ENCODE measurements around the gene AEBP2. TPM values are rescaled to one million over a fixed set of nuclear protein-coding genes. Genes with fewer than 3 reads are reported as not detected.

The AEBP2 gene
- total RNA-seq, 2 donors from 2014 or later: 28.3 to 79.6 TPM

DNA sequence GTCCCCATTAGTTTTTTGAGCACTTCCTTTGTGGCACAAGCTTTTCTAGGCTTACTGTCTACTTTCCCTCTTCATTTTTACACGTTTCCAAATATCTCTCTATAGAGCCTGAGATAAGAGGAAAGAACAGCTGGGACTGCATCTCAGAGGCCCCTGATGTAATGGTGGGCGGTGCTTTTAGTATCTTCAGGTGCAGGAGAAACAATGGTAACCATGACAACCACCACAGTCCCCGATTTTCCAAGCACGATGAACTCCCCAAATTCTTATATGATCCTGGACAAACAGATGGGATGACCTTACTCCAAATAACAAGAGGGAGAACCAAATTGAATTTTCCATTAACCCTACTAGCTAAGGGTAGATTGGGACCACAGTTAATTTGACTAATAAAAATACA is 103.3 kb downstream of the AEBP2 start:
- ATAC-seq (ENCODE audit: insufficient number of reproducible peaks, low FRiP score, low read depth) (no peak), DNase-seq (ENCODE audit: low spot score) (no peak)
- no peak overlapping the region for H3K4me3 ChIP-seq
- H3K27ac ChIP-seq: no peak overlapping the region
- H3K4me1 ChIP-seq (ENCODE audit: control insufficient read depth in 1 of 2, low read depth in 2 of 2): peaks cover 19 to 21% of the 10 kb centered on the region in 2 donors
- no peaks in the 10 kb centered on the region for H3K36me3 ChIP-seq
- no peaks in the 10 kb centered on the region for H3K27me3 ChIP-seq (replicated peaks; ENCODE audit: insufficient read depth)
- H3K9me3 ChIP-seq: no peaks in the 10 kb centered on the region
- no peak for TF ChIP-seq CTCF (IDR thresholded peaks at IDR 0.05)

GRCh38 chr12:19544353-19544752 is 105.1 kb downstream of the AEBP2 start:
- no peak for TF ChIP-seq CTCF (IDR thresholded peaks at IDR 0.05)
- H3K4me3 ChIP-seq: no peak overlapping the region
- no peak overlapping the region for H3K27ac ChIP-seq
- DNase-seq (ENCODE audit: low spot score) (no peak), ATAC-seq (ENCODE audit: insufficient number of reproducible peaks, low FRiP score, low read depth) (no peak)
- H3K4me1 ChIP-seq (ENCODE audit: control insufficient read depth in 1 of 2, low read depth in 2 of 2): peaks cover 24 to 30% of the 10 kb centered on the region in 2 donors
- H3K36me3 ChIP-seq: no peaks in the 10 kb centered on the region
- no peaks in the 10 kb centered on the region for H3K27me3 ChIP-seq (replicated peaks; ENCODE audit: insufficient read depth)
- no peaks in the 10 kb centered on the region for H3K9me3 ChIP-seq

DNA sequence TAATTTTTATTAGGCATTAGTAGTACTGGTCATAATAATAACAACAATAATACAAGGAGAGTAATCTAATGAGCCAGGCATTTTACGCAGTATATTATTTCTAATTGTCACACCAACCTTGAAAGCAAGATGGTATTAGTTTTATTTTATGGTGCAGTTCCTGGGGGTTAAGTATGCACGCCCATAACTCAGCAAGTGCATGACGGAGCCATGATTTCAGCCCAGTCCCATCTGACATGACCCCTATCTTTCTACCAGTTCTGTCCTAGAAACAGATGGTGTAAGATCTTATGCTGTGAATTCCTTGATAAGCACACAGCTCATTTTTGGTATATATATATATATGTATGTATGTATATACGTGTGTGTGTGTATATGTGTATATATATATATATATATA is 106.0 kb downstream of the AEBP2 start:
- no peaks in the 10 kb centered on the region for H3K9me3 ChIP-seq
- H3K36me3 ChIP-seq: no peaks in the 10 kb centered on the region
- DNase-seq (ENCODE audit: low spot score) (no peak), ATAC-seq (ENCODE audit: insufficient number of reproducible peaks, low FRiP score, low read depth) (no peak)
- no peak overlapping the region for H3K27ac ChIP-seq
- no peak for TF ChIP-seq CTCF (IDR thresholded peaks at IDR 0.05)
- no peaks in the 10 kb centered on the region for H3K27me3 ChIP-seq (replicated peaks; ENCODE audit: insufficient read depth)
- peaks cover 24 to 30% of the 10 kb centered on the region in 2 donors for H3K4me1 ChIP-seq (ENCODE audit: control insufficient read depth in 1 of 2, low read depth in 2 of 2)
- H3K4me3 ChIP-seq: no peak overlapping the region

- ATAC-seq (ENCODE audit: insufficient number of reproducible peaks, low FRiP score, low read depth): no peak
- Histone ChIP-seq H3K36me3 (no peaks in the 10 kb centered on the region), H3K4me3 (peak overlapping the region; percentile 58), H3K27ac (peak overlapping the region; percentile 44 to 86), H3K9me3 (no peaks in the 10 kb centered on the region), H3K4me1 (ENCODE audit: control insufficient read depth in 1 of 2, low read depth in 2 of 2) (peaks cover 24 to 30% of the 10 kb centered on the region in 2 donors), H3K27me3 (replicated peaks; ENCODE audit: insufficient read depth) (no peaks in the 10 kb centered on the region)
- DNase-seq (ENCODE audit: low spot score): no peak
- TF ChIP-seq CTCF (IDR thresholded peaks at IDR 0.05): no peak
Observed at GRCh38 chr12:19546027-19546426, 106.7 kb downstream of the AEBP2 start.

- Histone ChIP-seq H3K4me1 (ENCODE audit: control insufficient read depth in 1 of 2, low read depth in 2 of 2) (peaks cover 24 to 30% of the 10 kb centered on the region in 2 donors), H3K9me3 (no peaks in the 10 kb centered on the region), H3K36me3 (no peaks in the 10 kb centered on the region), H3K4me3 (peak overlapping the region; percentile 58), H3K27ac (peak overlapping the region; percentile 44 to 86), H3K27me3 (replicated peaks; ENCODE audit: insufficient read depth) (no peaks in the 10 kb centered on the region)
- no peak for TF ChIP-seq CTCF (IDR thresholded peaks at IDR 0.05)
- no peak for DNase-seq (ENCODE audit: low spot score)
- peak; percentile 31 for ATAC-seq (ENCODE audit: insufficient number of reproducible peaks, low FRiP score, low read depth)
Observed at GRCh38 chr12:19546611-19547162, 107.4 kb downstream of the AEBP2 start.

Data from thoracic aorta (tissue), 2 donors.